ENCODE results near the gene GCN1.
A peak's percentile ranks its signal among the peaks of the same experiment; 100 is the strongest.
"Not testable (repeated sequence)": the region's sequence is repeated elsewhere in the genome, so short reads cannot be mapped to it uniquely, and the experiment has no call there.

The GCN1 gene

GRCh38 chr12:120194534-120195395 is at the start of gene GCN1:
Gene GCN1 (minus strand): TSS chr12:120194715. CDS start chr12:120194697, 18 bp downstream.
- DNase-seq: peak; percentile 73 to 74

GRCh38 chr12:120242971-120243699 is 48.6 kb upstream of the GCN1 start:
- DNase-seq: no peak

- DNase-seq: no peak
These were observed 47.8 kb upstream of the GCN1 start for GRCh38 chr12:120242275-120242799.

- DNase-seq: no peak
These were observed 47.2 kb upstream of the GCN1 start for GRCh38 chr12:120241561-120242274.

GRCh38 chr12:120240495-120240833 is 45.9 kb upstream of the GCN1 start:
- DNase-seq: no peak

- DNase-seq: no peak
These were observed 45.4 kb upstream of the GCN1 start for GRCh38 chr12:120239776-120240494.

- no peak for DNase-seq
These were observed 44.4 kb upstream of the GCN1 start for GRCh38 chr12:120238839-120239445.

- no peak for DNase-seq
These were observed 43.7 kb upstream of the GCN1 start for GRCh38 chr12:120238217-120238616.

- peak; percentile 77 to 84 for DNase-seq
These were observed 43.1 kb upstream of the GCN1 start for GRCh38 chr12:120237360-120238171.

- not testable (repeated sequence) for DNase-seq
These were observed 42.3 kb upstream of the GCN1 start for GRCh38 chr12:120236809-120237208.

GRCh38 chr12:120235369-120236323 is 41.1 kb upstream of the GCN1 start:
- DNase-seq: peak in 1 of 2 donors; percentile 42

GRCh38 chr12:120234643-120235368 is 40.3 kb upstream of the GCN1 start:
- peak; percentile 63 to 94 for DNase-seq

GRCh38 chr12:120231316-120232011 is 36.9 kb upstream of the GCN1 start:
- DNase-seq: peak; percentile 82 to 98

- no peak for DNase-seq
These were observed 36.4 kb upstream of the GCN1 start for GRCh38 chr12:120230974-120231315.

- DNase-seq: peak in 1 of 2 donors; percentile 41
These were observed 35.9 kb upstream of the GCN1 start for GRCh38 chr12:120230326-120230973.

GRCh38 chr12:120229487-120230325 is 35.2 kb upstream of the GCN1 start:
- no peak for DNase-seq

GRCh38 chr12:120229071-120229486 is 34.6 kb upstream of the GCN1 start:
- DNase-seq: no peak

Measured in inflammatory macrophage treated with lipopolysaccharide for 1 hour (primary cell).